ENCODE results near the gene CNIH1.
"Not testable (repeated sequence)": the region's sequence is repeated elsewhere in the genome, so short reads cannot be mapped to it uniquely, and the experiment has no call there.

CNIH1 gene

DNA sequence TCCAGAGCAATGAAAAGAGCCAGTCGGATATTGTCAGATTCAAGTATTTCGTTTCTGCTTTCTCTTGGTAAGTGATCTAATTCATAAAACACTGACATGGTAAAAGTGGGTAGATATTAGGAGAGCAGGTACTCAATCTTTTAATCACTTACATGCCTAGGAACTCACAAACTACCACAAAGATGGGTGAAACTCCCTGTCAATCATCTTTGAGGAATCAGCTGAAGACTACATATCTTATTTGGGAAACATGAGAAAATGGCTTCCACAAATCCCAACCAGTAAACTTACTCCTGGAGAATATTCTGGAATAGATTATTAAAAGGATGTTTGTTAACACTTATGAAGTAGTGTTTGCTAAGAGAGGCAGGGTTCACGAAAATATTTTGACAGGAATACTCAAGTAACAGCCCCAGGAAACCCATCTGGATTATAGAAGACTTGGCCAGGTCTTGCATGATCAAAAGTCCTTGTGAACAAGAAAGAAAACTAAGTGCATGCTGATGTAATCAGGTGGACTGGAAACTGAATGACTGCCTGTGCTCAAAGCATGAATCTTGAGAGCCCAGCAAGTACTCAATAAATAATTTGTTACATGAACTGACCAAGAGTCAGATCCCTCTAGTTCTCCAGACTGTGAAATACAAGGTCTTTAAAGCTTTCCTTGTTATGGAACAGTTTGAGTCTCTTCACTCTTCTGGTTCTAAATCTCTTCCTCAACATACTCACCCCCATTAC is 15.5 kb downstream of the CNIH1 start:
- no peak for ATAC-seq

DNA sequence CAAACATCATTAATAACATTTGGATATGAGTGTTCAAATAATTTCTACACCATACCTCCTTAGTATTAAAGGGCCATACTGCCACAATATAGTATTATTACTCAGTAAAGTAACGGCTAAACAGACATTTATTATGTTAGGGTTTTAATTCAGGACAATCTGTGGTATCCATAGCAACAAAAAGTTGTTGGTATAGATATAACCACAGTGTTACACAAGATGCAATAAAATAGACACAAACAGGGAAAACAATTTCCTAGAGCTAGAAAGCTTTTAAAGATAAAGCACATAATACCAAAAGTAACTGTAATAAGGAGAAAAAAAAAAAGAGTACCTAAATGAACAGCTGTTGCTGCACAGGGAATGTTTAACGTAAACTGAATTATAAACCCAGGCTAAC is 16.1 kb downstream of the CNIH1 start:
- no peak for ATAC-seq

DNA sequence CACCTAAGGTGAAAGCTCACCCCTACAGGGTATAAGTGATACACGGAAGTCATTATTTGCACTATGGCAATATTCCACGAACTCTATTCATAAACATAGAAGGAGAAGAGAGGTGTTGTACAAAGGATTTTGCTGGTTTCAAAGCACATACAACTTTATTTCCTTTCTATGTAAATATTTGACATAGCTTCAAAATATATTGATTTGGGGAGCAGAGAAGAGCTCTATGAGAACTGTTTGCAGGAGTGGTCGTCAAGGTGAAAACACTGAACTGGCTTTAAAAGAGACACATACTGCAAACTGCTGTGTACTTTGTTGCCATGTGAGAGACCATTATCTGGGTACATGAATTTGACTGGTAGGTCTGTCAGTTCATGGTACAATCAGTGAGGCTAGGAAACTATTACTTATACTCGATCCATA is 16.7 kb downstream of the CNIH1 start:
- no peak for ATAC-seq

DNA sequence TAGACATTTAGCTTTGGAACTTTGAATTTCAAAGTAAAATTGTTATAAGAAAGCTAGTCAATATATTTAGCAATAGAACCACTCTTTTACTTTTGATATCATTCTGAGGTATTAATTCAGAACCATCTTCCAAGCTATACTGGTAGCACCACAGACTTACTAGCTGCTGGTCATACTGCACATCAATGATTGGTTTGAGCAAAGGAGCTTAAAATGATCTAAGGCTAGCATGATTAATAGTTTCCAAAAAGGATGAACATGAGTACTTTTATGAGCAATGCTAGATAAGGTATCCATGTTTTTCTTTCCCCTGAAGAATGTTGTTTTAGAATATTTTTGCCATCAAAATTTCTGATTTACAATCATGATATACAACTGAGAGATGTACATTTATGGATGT is 17.2 kb downstream of the CNIH1 start:
- no peak for ATAC-seq

DNA sequence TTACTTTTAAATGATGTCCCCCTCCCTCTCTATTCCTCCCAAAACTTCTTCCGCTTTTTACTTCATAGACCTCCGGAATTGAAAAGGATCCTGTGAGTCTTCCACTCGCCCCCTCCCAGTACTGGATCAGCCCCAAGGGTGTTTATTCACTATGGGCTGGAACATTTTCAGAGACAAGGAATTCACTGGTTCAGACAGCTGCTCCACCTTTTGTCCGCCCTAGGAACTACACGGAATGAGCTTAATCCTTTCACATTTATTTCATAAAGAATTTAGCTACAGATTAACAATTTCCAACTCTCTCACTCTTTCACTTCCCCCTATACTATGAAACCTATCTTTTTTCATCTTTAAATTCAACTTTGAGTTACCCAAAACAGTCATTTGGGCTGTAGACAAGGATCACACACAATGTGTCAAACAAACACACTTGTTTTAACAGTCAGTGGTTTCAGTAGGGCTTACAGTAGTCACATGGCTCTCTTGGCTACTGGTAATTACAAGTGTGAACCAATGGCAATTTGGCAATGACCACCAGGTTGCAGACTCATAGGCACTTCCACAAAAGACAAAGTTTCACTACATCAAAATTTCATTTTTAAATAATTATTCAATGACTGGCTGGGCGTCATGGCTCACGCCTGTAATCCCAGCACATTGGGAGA is 20.6 kb downstream of the CNIH1 start:
- peak in 1 of 2 donors; percentile 45 for ATAC-seq

DNA sequence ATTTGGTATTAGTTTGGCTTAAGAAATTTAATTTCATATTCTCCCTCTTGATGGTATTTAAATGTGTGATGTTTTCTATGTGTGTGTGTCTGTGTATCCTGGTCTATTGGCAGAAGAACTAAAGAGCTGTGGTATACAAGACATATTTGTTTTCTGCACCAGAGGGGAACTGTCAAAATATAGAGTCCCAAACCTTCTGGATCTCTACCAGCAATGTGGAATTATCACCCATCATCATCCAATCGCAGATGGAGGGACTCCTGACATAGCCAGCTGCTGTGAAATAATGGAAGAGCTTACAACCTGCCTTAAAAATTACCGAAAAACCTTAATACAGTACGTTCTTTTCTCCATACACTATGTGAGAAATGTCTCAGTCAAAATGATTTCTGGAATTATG is 29.8 kb downstream of the CNIH1 start:
- ATAC-seq, result no peak

DNA sequence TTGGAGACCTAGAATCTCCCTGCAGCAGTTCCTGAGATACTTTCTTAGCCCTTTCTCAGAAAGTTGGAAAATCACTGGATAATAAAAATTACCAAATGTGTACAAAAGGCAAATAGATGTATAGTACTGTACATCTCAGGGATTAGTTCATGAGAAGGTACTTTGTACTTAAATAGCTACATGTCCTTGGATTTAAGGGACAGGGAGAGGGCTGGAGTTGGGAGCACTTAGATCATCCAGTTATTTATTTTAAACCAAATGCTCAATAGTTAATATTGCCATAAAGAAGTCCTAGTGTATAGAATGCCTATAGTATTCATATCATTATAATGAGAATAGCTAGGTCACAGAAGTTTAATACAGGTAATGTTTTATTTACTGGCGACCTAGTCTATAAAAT is 31.0 kb downstream of the CNIH1 start:
- no peak for ATAC-seq

DNA sequence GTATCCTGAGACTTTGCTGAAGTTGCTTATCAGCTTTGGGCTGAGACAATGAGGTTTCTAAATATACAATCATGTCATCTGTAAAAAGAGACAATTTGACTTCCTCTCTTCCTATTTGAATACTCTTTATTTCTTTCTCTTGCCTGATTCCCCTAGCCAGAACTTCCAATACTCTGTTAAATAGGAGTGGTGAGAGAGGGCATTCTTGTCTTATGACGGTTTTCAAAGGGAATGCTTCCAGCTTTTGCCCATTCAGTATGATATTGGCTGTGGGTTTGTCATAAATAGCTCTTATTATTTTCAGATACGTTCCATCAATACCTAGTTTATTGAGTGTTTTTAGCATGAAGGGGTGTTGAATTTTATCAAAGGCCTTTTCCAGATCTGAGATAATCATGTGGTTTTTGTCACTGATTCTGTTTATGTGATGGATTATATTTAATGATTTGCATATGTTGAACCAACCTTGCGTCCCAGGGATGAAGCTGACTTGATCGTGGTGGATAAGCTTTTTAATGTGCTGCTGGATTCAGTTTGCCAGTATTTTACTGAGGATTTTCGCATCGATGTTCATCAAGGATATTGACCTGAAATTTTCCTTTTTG is 37.7 kb downstream of the CNIH1 start:
- ATAC-seq, result not testable (repeated sequence)

DNA sequence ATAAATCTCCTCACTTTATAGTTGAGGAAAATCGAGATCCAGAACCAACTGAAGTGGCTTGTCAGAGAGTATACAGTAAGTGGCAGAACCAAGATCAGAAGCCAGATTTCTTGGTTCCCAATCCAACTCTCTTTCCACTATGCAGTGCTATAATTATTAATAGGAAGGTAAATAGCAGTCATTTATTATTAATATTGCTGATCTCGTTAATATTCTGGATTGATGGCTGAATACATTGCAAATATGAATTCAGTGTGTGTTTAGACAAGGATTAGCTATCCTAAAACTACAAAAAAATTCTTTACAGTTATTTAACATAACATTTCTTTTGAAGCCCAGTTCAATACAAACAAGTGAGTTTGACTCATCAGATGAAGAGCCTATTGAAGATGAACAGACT is 41.6 kb downstream of the CNIH1 start:
- ATAC-seq, result no peak

DNA sequence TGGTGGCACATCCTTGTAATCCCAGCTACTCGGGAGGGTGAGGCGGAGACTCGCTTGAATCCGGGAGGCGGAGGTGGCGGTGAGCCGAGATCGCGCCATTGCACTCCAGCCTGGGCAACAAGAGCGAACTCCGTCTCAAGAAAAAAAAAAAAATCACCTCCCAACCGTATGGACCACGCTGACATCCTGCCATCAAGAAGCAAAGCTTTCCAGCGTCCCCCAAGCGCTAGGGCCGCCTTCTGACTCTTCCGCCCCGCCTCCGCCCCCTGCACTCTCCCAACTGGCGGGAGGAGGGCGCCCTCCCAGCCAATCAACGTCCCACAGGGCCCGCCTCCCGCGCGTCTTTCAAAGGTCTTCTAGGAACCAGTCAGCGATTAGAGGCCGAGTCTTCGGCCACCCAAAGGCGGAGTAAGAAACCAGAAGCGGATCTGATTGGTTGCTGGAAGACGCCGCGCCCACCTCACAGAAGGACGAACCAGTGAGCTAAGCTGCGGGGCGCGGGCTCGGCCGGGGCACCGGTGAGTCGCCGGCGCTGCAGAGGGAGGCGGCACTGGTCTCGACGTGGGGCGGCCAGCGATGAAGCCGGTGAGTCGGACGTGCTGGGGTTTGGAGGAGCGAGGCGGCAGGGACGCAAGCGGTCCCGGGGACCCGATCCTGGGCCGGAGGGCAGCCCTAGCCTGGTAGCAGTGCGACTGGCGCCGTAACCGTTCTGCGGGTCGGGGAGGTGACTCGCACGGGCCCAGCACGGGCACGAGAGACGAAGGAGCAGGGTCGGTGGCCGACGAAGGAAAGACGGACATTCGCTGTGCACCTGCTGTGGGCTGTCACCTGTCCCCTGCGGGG is 44.5 kb downstream of the CNIH1 start, which contains the start of gene CDKN3:
CDKN3 (plus strand) TSS at position 515 of the 843 bp plus-strand sequence; CDS start at position 577, 62 bp downstream.
- peak; percentile 96 to 97 for ATAC-seq

DNA sequence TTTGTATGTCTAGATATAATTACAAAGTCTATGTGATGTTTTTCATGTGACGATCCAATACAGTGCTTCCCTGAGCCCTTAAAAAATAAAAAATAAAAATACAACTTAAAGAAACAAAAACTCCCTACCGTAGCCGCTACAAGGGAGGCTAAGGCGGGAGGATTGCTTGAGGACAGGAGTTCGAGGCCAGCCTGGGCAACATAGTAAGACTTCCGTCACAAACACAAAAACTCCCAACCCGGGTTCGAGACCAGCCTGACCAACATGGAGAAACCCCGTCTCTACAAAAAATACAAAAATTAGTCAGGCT is 45.0 kb downstream of the CNIH1 start:
- ATAC-seq, result no peak

DNA sequence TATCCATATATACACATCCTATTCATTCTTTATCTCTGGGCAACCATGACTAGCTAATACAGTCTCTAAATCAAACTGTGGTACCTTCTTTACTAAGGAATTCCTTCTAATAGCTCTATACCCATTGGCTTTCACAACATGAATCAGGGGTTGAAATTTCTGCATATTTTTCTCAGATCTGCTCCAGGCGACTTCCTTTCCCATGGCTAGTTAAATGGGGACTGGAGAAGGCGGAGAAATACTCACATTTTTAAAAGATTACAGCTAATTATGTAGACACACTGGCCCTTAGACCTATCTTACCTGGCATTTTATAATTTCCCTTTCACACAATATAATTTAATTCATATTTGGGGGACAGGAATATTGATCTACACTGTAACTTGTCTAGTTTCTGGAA is 45.5 kb downstream of the CNIH1 start:
- ATAC-seq, result no peak

DNA sequence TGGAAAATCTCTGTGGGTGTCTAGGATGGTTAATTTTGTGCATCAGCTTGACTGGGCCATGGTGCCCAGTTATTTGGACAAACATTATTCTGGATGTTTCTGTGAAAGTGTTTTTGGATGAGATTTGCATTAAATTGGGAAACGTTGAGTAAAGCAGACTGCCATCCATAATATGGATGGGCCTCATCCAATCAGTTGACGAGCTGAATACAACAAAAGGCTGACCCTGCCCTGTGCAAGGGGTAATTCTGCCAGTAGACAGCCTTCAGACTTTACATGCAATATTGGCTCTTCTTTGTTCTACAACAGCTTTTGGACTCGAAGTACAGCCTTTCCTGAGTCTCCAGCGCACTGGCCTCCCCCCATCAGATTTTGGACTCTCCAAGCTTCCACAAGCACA is 45.9 kb downstream of the CNIH1 start:
- no peak for ATAC-seq

DNA sequence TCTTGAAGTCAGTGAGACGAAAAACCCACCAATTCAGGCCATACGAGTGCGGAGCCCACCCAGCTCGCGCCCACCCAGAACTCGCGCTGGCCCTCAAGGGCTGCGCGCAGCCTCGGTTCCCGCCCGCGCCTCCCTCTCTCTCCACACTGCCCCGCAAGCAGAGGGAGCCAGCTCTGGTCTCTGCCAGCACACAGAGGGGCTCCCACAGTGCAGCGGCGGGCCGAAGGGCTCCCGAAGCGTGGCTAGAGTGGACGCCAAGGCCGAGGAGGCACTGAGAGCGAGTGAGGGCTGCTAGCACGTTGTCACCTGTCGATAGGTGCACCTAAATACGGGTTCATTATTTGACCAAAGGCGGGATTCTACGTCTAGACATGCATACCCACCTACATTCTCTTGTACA is 46.6 kb downstream of the CNIH1 start:
- no peak for ATAC-seq

DNA sequence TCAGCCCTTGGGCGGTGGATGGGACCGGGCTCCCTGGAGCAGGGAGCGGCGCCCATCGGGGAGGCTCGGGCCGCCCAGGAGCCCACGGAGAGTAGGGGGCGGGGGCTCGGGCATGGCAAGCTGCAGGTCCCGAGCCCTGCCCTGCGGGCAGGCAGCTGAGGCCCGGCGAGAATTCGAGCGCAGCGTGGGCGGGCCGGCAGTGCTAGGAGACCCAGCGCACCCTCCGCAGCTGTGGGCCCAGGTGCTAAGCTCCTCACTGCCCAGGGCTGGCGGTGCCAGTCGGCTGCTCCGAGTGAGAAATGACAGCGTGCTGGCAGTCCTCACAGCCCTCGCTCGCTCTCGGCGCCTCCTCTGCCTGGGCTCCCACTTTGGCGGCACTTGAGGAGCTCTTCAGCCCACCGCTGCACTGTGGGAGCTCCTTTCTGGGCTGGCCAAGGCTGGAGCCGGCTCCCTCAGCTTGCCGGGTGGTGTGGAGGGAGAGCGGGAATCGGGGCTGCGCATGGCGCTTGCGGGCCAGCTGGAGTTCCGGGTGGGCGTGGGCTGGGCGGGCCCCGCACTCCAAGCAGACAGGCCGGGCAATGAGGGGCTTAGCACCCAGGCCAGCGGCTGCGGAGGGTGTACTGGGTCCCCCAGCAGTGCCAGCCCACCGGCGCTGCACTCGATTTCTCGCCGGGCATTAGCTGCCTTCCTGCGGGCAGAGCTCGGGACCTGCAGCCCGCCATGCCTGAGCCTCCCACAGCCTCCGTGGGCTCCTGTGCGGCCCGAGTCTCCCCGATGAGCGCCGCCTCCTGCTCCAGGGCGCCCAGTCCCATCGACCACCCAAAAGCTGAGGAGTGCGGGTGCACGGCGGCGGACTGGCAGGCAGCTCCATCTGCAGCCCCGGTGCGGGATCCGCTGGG is 47.9 kb downstream of the CNIH1 start:
- ATAC-seq, result not testable (repeated sequence)

DNA sequence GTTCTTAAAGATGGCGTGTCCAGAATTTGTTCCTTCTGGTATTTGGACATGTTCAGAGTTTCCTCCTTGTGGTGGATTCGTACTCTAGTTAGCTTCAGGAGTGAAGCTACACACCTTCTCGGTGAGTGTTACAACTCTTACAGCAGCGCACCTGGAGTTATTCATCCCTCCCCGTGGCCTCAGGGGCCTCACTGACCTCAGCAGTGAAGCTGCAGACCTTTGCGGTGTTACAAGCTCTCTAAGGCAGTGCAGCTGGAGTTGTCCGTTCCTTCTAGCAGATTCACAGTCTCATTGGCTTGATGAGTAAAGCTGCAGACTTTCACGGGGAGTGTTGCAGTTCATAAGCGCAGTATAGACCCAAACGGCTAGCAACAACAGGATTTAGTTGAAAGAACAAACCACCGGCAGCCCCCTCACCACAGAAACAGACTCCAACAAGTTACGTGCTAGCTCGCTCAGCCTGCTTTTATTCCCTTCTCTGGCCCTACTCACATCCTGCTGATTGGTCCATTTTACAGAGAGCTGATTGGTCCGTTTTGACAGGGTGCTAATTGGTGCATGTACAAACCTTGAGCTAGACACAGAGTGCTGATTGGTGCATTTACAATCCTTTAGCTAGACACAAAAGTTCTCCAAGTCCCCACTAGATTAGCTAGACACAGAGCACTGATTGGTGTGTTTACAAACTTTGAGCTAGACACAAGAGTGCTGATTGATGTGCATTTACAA is 48.9 kb downstream of the CNIH1 start:
- ATAC-seq, result no peak

DNA sequence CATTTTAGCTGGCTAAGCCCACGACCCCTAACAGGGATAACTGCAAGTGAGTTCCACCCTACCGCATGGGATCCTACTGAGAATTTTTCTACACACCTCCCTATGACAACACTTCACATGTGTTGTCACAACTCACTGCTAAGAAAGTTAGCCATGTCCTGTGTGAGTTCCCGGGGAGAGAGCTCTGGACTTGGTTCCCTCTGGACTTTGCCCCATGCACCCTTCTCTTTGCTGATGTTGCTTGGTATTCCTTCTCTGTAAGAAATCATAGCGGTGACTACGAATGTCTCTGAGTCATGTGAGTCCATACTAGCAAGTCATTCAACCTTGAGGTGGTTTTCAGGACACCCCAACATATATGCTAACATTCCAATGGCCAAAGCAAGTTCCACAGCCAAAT is 53.8 kb downstream of the CNIH1 start:
- no peak for ATAC-seq

DNA sequence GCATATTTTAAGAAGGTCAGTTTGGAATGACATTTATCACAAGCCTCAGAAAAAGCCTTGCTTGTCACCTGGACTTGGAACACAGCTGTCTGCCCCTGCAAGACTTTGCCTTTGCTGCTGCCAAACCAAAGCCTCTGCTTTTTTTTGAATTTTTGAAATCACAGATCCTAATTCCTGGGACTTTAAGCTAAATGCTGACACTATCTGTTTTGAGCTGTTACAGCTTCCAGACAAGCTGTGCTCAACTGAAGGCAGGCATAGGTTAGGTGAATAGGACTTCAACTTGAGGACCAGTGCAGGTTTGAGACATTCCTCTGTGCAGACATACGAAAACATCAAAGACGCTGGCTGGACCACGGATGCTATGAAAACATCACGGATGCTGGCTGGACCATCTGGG is 55.6 kb downstream of the CNIH1 start:
- ATAC-seq, result no peak

DNA sequence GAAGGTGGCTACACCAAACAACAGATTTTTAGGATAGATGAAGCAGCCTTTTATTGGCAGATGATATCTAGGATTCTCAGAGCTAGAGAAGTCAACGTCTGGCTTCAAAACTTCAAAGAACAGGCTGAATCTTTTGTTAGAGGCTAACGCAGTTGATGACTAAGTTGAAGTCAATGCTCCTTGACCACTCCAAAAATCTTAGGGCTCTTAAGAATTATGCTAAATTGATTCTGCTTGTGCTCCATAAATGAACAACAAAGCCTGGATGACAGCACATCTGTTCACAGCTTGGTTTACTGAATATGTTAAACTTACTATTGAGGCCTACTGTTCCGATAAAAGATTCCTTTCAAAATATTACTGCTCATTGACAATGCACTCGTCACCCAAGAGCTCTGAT is 57.3 kb downstream of the CNIH1 start:
- no peak for ATAC-seq

DNA sequence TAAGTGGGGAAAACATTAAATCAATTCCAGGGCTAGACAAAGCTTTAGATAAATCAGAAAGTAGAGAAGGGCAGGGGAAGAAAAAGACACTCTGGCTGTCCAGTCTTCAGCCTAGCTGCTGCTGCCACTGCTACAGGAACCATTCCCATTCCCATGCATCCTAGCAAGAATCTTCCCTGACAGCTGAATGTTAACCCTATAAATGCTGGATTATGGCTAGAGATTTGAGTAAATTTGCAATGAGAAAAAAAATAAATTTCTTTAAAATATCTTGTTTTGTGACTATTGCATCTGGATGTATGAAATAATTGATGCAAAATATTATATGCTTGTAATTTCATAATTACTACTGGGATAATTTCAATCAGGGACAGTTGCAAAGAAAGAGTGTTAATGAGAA is 59.4 kb downstream of the CNIH1 start:
- no peak for ATAC-seq

DNA sequence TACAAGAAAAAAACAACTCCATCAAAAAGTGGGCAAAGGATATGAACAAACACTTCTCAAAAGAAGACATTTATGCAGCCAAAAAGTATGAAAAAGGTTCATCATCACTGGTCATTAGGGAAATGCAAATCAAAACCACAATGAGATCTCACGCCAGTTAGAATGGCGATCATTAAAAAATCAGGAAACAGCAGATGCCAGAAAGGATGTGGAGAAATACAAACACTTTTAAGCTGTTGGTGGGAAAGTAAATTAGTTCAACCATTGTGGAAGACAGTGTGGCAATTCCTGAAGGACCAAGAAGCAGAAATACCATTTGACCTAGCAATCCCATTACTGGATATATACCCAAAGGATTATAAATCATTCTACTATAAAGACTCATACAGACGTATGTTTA is 60.6 kb downstream of the CNIH1 start:
- ATAC-seq, result not testable (repeated sequence)

DNA sequence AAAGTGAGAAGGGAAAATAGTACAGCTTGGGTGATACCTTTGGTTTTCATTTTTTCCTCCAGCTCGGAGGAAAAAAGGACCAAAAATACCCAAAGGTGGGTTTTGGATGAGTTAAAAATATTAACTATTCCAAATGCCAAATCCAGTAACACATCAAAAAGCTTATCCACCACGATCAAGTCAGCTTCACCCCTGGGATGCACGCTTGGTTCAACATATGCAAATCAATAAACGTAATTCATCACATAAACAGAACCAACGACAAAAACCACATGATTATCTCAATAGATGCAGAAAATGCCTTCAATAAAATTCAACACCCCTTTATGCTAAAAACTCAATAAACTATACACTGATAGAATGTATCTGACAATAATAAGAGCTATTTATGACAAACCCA is 62.3 kb downstream of the CNIH1 start:
- not testable (repeated sequence) for ATAC-seq

Measured in activated CD4-positive, CD25-positive, alpha-beta regulatory T cell treated with anti-CD3 and anti-CD28 coated beads, Interleukin-2, amount 50 U/mL, for 24 hours (primary cell).